Natural killer cell (primary cell): ENCODE data around the gene A2ML1. TPM values are rescaled to one million over a fixed set of nuclear protein-coding genes. Genes with fewer than 3 reads are reported as not detected.
"Not testable (repeated sequence)": the region's sequence is repeated elsewhere in the genome, so short reads cannot be mapped to it uniquely, and the experiment has no call there.

Experiments used
- ATAC-seq, 3 donors: fragments of 150-1000 bp in 2 of 3; fragments of 200-7000 bp in 1 of 3; cut with Tn5 transposase; 1 replicate in 1 of 3; 2 replicates in 2 of 3; pipeline ENCODE4 v1.10.0; 2021; ENCODE audit warnings: mild to moderate bottlenecking in 2 of 3, moderate library complexity in 2 of 3
- DNase-seq, 2 donors: peaks; one replicate each; pipeline versions ENCODE4 v3.0.0 to v3.0.0-alpha.2; 2013 to 2021; ENCODE audit warnings: mixed read lengths in 1 of 2
- H3K27ac ChIP-seq: one replicate; pipeline ENCODE4 v1.5.1; 2013; ENCODE audit warnings: mild to moderate bottlenecking, low read length
- H3K27me3 ChIP-seq: one replicate; pipeline ENCODE4 v1.6.1; 2013; ENCODE audit warnings: low read length; ENCODE audit not compliant: control insufficient read depth, insufficient read depth
- H3K36me3 ChIP-seq: one replicate; pipeline ENCODE4 v1.6.1; 2013; ENCODE audit warnings: low read length; ENCODE audit not compliant: control insufficient read depth, insufficient read depth
- H3K4me1 ChIP-seq: one replicate; pipeline ENCODE4 v1.6.1; 2013; ENCODE audit warnings: low read length; ENCODE audit not compliant: control insufficient read depth, insufficient read depth
- H3K4me3 ChIP-seq: one replicate; pipeline ENCODE4 v1.5.1; 2013; ENCODE audit warnings: low read length
- H3K9me3 ChIP-seq: one replicate; pipeline ENCODE4 v1.6.1; 2013; ENCODE audit warnings: low read length; ENCODE audit not compliant: control insufficient read depth, insufficient read depth
- H3K27ac Mint-ChIP-seq, 2 donors: one replicate each; pipeline ENCODE4 v1.8.0; 2022; ENCODE audit warnings: mild to moderate bottlenecking in 2 of 2, mixed read lengths in 2 of 2, moderate library complexity in 1 of 2
- H3K27me3 Mint-ChIP-seq, 2 donors: one replicate each; pipeline ENCODE4 v1.8.0; 2022; ENCODE audit warnings: low read depth in 2 of 2, mixed read lengths in 2 of 2
- H3K36me3 Mint-ChIP-seq: one replicate; pipeline ENCODE4 v1.8.0; 2022; ENCODE audit warnings: mixed read lengths
- H3K4me1 Mint-ChIP-seq, 2 donors: one replicate each; pipeline ENCODE4 v1.8.0; 2022; ENCODE audit warnings: mixed read lengths in 2 of 2
- H3K4me3 Mint-ChIP-seq: one replicate; pipeline ENCODE4 v1.8.0; 2022; ENCODE audit warnings: mild to moderate bottlenecking, moderate library complexity, mixed read lengths
- H3K9me3 Mint-ChIP-seq, 2 donors: one replicate each; pipeline ENCODE4 v1.8.0; 2022; ENCODE audit warnings: mixed read lengths in 2 of 2
- WGBS: methylation state at CpG from one replicate; pipeline ENCODE4 v1.1.7; 2013; ENCODE audit warnings: missing lambda C conversion rate; ENCODE audit not compliant: insufficient coverage; 5-methylcytosine and 5-hydroxymethylcytosine counted together
- intact Hi-C: fragments of 100-400 bp; cut with micrococcal nuclease; formaldehyde crosslinking; loops from one replicate; pipeline ENCODE4 v1.14.2; 2022
- total RNA-seq, 4 donors: library from RNA; stranded (reverse); fragments of 120-200 nt in 1 of 4; gene quantifications; one replicate each; pipeline versions ENCODE4 v1.2.3 to v1.2.4, GENCODE V29; 2013 to 2022
- TF ChIP-seq, protein P1 (sequence below): fragments of 200-600 bp; IDR thresholded peaks from one replicate; pipeline ENCODE4 v1.8.0; 2022; ENCODE audit warnings: antibody characterized with exemption

Gene A2ML1
- total RNA-seq, 3 donors from 2014 or later (not counting 1 experiment from before 2014, with no cell fraction given), result not detected

DNA sequence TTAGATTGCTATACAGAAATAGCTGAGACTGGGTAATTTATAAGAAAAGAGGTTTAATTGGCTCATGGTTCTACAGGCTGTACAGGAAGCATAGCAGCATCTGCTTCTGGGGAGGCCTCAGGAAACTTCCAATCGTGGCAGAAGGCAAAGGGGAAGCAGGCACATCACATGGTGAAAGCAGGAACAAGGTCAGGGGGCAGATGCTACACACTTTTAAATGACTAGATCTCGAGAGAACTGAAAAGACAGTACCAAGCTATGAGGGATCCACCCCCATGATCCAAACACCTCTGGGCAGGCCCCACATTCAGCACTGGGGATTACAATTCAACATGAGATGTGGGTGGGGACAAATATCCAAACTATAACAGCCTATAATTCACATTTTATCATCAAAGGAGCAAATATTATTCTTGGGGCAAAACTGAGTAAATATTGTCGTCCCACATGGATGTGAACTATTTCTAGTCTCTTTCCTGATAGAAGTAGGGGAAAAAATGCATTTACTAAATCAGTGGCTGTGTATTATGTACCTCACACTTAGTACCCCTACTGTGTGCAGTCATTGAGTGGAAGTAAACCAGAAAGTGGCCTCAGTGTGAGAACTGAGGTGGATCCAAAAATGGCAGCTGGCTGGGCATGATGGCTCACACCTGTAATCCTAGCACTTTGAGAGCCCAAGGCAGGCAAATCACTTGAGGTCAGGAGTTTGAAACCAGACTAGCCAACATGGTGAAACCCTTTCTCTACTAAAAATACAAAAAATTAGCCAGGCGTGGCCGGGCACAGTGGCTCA lies 25.4 kb upstream of the A2ML1 start:
- TF ChIP-seq, protein P1, sequence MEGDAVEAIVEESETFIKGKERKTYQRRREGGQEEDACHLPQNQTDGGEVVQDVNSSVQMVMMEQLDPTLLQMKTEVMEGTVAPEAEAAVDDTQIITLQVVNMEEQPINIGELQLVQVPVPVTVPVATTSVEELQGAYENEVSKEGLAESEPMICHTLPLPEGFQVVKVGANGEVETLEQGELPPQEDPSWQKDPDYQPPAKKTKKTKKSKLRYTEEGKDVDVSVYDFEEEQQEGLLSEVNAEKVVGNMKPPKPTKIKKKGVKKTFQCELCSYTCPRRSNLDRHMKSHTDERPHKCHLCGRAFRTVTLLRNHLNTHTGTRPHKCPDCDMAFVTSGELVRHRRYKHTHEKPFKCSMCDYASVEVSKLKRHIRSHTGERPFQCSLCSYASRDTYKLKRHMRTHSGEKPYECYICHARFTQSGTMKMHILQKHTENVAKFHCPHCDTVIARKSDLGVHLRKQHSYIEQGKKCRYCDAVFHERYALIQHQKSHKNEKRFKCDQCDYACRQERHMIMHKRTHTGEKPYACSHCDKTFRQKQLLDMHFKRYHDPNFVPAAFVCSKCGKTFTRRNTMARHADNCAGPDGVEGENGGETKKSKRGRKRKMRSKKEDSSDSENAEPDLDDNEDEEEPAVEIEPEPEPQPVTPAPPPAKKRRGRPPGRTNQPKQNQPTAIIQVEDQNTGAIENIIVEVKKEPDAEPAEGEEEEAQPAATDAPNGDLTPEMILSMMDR, result no peak
- Mint-ChIP-seq H3K27ac (no peak overlapping the region), H3K4me3 (no peak overlapping the region), H3K9me3 (no peaks in the 10 kb centered on the region), H3K4me1 (no peaks in the 10 kb centered on the region), H3K36me3 (no peaks in the 10 kb centered on the region), H3K27me3 (peaks cover 0 to 9% of the 10 kb centered on the region in 2 donors)
- no peak overlapping the region for H3K4me3 ChIP-seq
- ATAC-seq (no peak), DNase-seq (no peak)
- H3K36me3 ChIP-seq, result no peaks in the 10 kb centered on the region
- WGBS, result 81% methylated on average over 4 of the region's 5 CpGs
- no peaks in the 10 kb centered on the region for H3K4me1 ChIP-seq
- H3K27me3 ChIP-seq, result peaks cover 2% of the 10 kb centered on the region
- intact Hi-C loops, result loop anchor here (1.0 kb wide), 1 partner anchor 10 kb away; no protein-coding TSS in a partner anchor
- no peaks in the 10 kb centered on the region for H3K9me3 ChIP-seq
- no peak overlapping the region for H3K27ac ChIP-seq

DNA sequence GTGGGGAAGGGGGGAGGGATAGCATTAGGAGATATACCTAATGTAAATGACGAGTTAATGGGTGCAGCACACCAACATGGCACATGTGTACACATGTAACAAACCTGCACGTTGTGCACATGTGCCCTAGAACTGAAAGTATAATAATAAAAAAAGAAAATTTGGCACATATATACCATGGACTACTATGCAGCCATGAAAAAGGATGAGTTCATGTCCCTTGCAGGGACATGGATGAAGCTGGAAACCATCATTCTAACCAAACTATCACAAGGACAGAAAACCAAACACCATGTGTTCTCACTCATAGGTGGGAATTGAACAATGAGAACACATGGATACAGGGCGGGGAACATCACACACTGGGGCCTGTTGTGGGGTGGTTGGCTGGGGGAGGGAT lies 21.2 kb upstream of the A2ML1 start:
- H3K27ac ChIP-seq, H3K4me3 Mint-ChIP-seq, H3K27me3 Mint-ChIP-seq, H3K36me3 ChIP-seq, H3K27me3 ChIP-seq, H3K9me3 ChIP-seq, H3K9me3 Mint-ChIP-seq, H3K36me3 Mint-ChIP-seq, H3K4me1 Mint-ChIP-seq, ATAC-seq, intact Hi-C loops, H3K4me3 ChIP-seq, H3K4me1 ChIP-seq, DNase-seq, H3K27ac Mint-ChIP-seq: not testable (repeated sequence)
- WGBS, result 100% methylated on average over 2 of the region's 3 CpGs

DNA sequence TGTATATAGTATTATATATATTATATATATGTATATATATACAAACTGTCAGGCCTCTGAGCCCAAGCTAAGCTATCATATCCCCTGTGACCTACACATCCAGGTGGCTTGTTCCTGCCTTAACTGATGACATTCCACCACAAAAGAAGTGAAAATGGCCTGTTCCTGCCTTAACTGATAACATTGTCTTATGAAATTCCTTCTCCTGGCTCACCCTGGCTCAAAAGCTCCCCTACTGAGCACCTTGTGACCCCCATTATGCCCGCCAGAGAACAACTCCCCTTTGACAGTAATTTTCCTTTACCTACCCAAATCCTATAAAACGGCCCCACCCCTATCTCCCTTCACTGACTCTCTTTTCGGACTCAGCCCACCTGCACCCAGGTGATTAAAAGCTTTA lies 17.6 kb upstream of the A2ML1 start:
- 88% methylated on average over 3 of the region's 3 CpGs for WGBS
- H3K27ac Mint-ChIP-seq, intact Hi-C loops: not testable (repeated sequence)

DNA sequence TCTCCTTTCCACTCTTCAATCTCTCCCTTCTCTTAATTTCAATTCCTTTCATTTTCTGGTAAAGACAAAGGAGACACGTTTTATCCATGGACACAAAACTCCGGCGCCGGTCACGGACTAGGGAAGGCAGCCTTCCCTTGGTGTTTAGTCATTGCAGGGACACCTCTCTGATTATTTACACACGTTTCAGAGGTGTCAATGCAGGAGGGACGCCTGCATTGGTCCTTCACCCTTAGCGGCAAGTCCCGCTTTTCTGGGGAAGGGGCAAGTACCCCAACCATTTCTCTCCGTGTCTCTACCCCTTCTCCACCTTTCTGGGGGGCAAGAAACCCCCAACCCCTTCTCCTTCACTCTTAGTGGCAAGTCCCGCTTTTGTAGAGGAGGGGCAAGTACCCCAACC lies 16.9 kb upstream of the A2ML1 start:
- H3K27me3 ChIP-seq, DNase-seq, H3K4me3 Mint-ChIP-seq, ATAC-seq, H3K27ac Mint-ChIP-seq, intact Hi-C loops, H3K9me3 Mint-ChIP-seq, H3K36me3 Mint-ChIP-seq, H3K4me3 ChIP-seq, H3K36me3 ChIP-seq, H3K4me1 ChIP-seq, H3K27me3 Mint-ChIP-seq, H3K27ac ChIP-seq, H3K4me1 Mint-ChIP-seq, H3K9me3 ChIP-seq: not testable (repeated sequence)
- 82% methylated on average over 11 of the region's 11 CpGs for whole genome bisulfite sequencing

More for the DNA sequence above, 17.6 kb upstream of the A2ML1 start:
- not testable (repeated sequence) for H3K4me3 ChIP-seq, H3K36me3 ChIP-seq, DNase-seq, H3K9me3 ChIP-seq, H3K4me3 Mint-ChIP-seq, H3K4me1 Mint-ChIP-seq, H3K4me1 ChIP-seq, H3K27me3 Mint-ChIP-seq, H3K9me3 Mint-ChIP-seq, H3K36me3 Mint-ChIP-seq, ATAC-seq, H3K27me3 ChIP-seq, H3K27ac ChIP-seq

DNA sequence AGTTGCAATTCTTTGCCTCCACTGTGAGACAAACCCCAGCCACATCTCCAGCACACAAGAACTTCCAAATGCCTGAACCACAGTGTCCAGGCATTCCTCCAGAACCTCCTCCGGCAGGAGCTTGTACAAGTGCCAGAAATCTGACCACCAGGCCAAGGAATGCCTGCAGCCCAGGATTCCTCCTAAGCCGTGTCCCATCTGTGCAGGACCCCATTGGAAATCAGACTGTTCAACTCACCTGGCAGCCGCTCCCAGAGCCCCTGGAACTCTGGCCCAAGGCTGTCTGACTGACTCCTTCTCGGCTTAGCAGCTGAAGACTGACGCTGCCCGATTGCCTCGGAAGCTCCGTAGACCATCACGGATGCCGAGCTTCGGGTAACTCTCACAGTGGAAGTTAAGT lies 15.3 kb upstream of the A2ML1 start:
- H3K27ac ChIP-seq, H3K4me1 ChIP-seq, DNase-seq, intact Hi-C loops, H3K9me3 ChIP-seq, H3K36me3 Mint-ChIP-seq, H3K27me3 Mint-ChIP-seq, H3K4me3 Mint-ChIP-seq, H3K27ac Mint-ChIP-seq, H3K4me1 Mint-ChIP-seq, H3K9me3 Mint-ChIP-seq, ATAC-seq, H3K27me3 ChIP-seq, H3K4me3 ChIP-seq, H3K36me3 ChIP-seq: not testable (repeated sequence)
- 94% methylated on average over 11 of the region's 11 CpGs for WGBS

DNA sequence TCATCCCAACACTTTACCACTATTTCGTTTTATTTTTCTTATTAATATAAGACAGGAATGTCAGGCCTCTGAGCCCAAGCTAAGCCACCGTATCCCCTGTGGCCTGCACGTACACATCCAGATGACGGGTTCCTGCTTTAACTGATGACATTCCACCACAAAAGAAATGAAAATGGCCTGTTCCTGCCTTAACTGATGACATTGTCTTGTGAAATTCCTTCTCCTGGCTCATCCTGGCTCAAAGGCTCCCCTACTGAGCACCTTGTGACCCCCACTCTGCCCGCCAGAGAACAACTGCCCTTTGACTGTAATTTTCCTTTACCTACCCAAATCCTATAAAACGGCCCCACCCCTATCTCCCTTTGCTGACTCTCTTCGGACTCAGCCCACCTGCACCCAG lies 12.3 kb upstream of the A2ML1 start:
- H3K4me3 ChIP-seq, H3K27me3 Mint-ChIP-seq, H3K9me3 ChIP-seq, H3K4me1 Mint-ChIP-seq, H3K4me1 ChIP-seq, H3K4me3 Mint-ChIP-seq, H3K27me3 ChIP-seq, H3K36me3 ChIP-seq, H3K27ac ChIP-seq, H3K36me3 Mint-ChIP-seq, H3K27ac Mint-ChIP-seq, ATAC-seq, DNase-seq, H3K9me3 Mint-ChIP-seq, intact Hi-C loops: not testable (repeated sequence)
- WGBS, result 92% methylated on average over 7 of the region's 7 CpGs
